Type B pancreatic cell (in vitro differentiated cells): ENCODE measurements around the gene SNW1. TPM values are rescaled to one million over a fixed set of nuclear protein-coding genes. Genes with fewer than 3 reads are reported as not detected.

Experiments
- DNase-seq: peaks from one replicate; pipeline ENCODE4 v3.0.0; 2021; ENCODE audit warnings: mixed read lengths; ENCODE audit not compliant: unreplicated experiment; ENCODE audit errors: extremely low spot score
- H3K27ac Mint-ChIP-seq: 2 replicates; pipeline ENCODE4 v1.8.0; 2021; ENCODE audit warnings: mild to moderate bottlenecking, mixed read lengths
- H3K27me3 Mint-ChIP-seq: 2 replicates; pipeline ENCODE4 v1.8.0; 2021; ENCODE audit warnings: mixed read lengths
- H3K36me3 Mint-ChIP-seq: 2 replicates; pipeline ENCODE4 v1.8.0; 2021; ENCODE audit warnings: mixed read lengths
- H3K4me1 Mint-ChIP-seq: one replicate; pipeline ENCODE4 v1.8.0; 2021; ENCODE audit warnings: mixed read lengths; ENCODE audit not compliant: unreplicated experiment
- H3K4me3 Mint-ChIP-seq: 2 replicates; pipeline ENCODE4 v1.8.0; 2021; ENCODE audit warnings: mild to moderate bottlenecking, mixed read lengths
- H3K9me3 Mint-ChIP-seq: 2 replicates; pipeline ENCODE4 v1.8.0; 2021; ENCODE audit warnings: mixed read lengths
- CTCF ChIP-seq: fragments of 200-600 bp; sonication (generic); conservative IDR thresholded peaks from 2 replicates; pipeline ENCODE4 v1.5.0; 2021; ENCODE audit warnings: antibody characterized with exemption, mild to moderate bottlenecking
- total RNA-seq: library from RNA; stranded (reverse); gene quantifications from 2 replicates; pipeline ENCODE4 v1.2.1, GENCODE V29; 2021; ENCODE audit warnings: low replicate concordance

The SNW1 gene
- total RNA-seq, 1 donor from 2014 or later = 81.2 TPM

DNA sequence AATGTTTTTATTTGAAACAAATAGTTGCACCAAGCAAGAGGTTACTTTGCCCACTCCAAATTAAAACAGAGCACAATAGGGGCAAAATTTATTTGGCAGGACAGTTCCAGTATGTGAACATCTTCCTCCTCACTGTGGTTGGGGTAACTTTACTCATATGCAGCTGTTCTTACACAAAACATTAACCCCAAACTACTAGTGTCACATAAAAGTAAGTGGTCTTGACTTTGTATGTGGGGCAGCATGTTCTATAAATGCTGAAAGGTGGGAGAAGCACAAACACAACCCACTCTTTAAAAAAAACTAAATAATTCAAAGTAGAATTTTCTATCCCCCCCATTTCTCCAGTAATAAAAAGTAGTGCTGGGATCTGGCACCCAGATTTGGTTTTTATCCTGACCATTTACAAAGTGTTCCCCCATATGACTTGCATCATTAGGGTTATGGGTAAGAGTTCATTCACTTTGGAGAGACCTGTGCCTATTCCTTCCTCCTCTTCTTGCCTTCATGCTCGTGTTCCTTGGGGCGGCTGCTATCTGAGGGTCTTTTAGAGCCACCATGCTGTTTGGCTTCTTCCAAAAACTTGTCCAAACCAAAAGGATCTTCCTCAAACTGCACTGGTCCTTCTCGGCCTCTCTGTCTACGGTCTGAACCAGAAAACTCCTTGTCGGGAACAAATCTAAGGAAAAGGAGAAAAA, 43.2 kb downstream of the SNW1 start:
- TF ChIP-seq CTCF = no peak
- Mint-ChIP-seq H3K27me3 (no peaks in the 10 kb centered on the region), H3K36me3 (peaks cover 37% of the 10 kb centered on the region), H3K27ac (no peak overlapping the region), H3K9me3 (no peaks in the 10 kb centered on the region), H3K4me3 (no peak overlapping the region), H3K4me1 (no peaks in the 10 kb centered on the region)
- DNase-seq = no peak

GRCh38 chr14:77714926-77715325, 46.0 kb downstream of the SNW1 start:
- DNase-seq = no peak
- Mint-ChIP-seq H3K4me3 (no peak overlapping the region), H3K27ac (no peak overlapping the region), H3K9me3 (no peaks in the 10 kb centered on the region), H3K36me3 (peaks cover 29% of the 10 kb centered on the region), H3K27me3 (no peaks in the 10 kb centered on the region), H3K4me1 (peaks cover 7% of the 10 kb centered on the region)
- no peak for TF ChIP-seq CTCF

DNA sequence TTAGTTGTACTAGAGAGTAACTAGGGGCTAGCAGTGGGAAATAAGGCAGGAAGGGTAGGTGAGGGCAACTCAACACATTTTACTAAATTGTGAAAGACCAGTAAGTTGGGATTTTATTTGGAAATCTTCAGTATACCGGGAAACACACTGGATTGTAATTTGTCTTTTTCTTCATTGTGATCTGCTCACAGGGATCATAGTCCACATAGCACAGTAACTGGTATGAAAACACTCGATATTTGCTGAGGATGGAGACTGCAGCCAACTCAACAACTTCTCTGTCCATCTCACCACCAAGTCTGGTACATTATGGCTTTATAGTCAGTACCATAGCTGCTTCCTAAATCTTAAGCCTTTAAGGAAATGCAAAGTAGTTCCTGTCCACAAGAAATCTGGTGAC, 50.6 kb downstream of the SNW1 start:
- Mint-ChIP-seq H3K27ac (peak overlapping the region; percentile 21), H3K4me1 (peaks cover 30% of the 10 kb centered on the region), H3K4me3 (peak overlapping the region; percentile 63), H3K27me3 (no peaks in the 10 kb centered on the region), H3K9me3 (no peaks in the 10 kb centered on the region), H3K36me3 (peaks cover 14% of the 10 kb centered on the region)
- no peak for DNase-seq
- TF ChIP-seq CTCF = no peak

DNA sequence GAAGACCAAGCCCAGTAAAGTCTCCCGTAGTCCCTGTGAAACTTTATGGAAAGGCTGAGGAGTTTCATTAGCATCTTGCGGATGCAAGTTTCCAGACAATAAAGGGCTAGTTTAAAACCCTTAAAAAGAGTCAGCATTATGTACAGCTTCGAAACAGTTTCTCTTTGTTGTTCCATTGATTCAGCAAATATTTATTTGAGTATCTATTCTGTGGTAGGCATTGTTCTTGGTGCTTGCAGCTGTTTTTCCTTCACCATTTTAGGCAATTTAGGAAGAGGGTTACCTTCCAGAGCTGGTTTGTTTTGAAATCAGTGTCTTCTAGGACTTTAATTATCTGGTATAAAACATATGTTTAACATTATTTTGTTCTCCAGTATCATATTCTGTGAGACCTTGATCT, 51.5 kb downstream of the SNW1 start:
- Mint-ChIP-seq H3K4me1 (peaks cover 30% of the 10 kb centered on the region), H3K27me3 (no peaks in the 10 kb centered on the region), H3K27ac (peak overlapping the region; percentile 21), H3K36me3 (peaks cover 5% of the 10 kb centered on the region), H3K4me3 (peak overlapping the region; percentile 93), H3K9me3 (no peaks in the 10 kb centered on the region)
- no peak for DNase-seq
- no peak for TF ChIP-seq CTCF

GRCh38 chr14:77708749-77709148, 52.2 kb downstream of the SNW1 start:
- DNase-seq = no peak
- no peak for TF ChIP-seq CTCF
- Mint-ChIP-seq H3K4me3 (peak overlapping the region; percentile 93), H3K36me3 (peaks cover 10% of the 10 kb centered on the region), H3K4me1 (peaks cover 30% of the 10 kb centered on the region), H3K27me3 (no peaks in the 10 kb centered on the region), H3K27ac (peak overlapping the region; percentile 85), H3K9me3 (no peaks in the 10 kb centered on the region)
